NCI-H526 treated with DMSO at 0.1 percent for 48 hours (cell line): ENCODE data around the gene CCDC201.
"Not testable (repeated sequence)": the region's sequence is repeated elsewhere in the genome, so short reads cannot be mapped to it uniquely, and the experiment has no call there.

ENCODE experiments used
- DNase-seq: peaks from one replicate; lab custom pipeline; 2025; lab: John Stamatoyannopoulos, UW

Gene CCDC201

DNA sequence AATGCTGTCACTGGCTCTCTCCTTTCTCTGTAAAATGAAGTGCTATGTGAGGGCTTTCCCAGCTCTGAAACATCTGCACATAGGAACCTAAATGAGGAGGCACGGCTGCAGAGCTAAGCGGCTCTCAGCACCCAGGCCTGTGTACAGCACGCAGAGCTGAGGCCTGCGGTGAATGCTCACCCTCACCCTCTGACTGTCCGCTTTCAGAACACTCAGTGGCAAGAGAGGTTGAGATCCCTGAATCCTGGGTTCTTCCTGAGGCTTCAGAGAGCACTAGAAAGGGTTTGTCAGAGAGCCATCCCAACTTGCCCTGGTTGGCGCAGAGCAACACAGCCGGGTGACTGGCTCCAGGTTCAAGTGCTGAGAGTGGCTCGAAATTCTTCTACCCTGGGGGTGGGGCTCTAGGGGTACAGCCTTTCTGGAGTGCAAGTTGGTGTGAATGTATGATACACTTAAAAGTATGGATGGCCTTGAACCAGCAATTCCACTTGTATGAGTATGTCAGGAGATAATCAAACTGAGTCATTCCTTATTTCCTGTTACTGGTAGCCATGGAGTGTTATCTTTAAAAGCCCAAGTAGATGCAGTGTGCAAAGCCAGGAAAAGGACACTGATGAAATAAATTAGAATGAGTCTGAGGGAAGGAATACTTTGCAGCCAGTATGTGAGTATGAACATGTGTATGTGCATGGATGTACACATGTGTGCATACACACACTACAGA, 1.7 kb upstream of the CCDC201 start:
- DNase-seq: no peak

DNA sequence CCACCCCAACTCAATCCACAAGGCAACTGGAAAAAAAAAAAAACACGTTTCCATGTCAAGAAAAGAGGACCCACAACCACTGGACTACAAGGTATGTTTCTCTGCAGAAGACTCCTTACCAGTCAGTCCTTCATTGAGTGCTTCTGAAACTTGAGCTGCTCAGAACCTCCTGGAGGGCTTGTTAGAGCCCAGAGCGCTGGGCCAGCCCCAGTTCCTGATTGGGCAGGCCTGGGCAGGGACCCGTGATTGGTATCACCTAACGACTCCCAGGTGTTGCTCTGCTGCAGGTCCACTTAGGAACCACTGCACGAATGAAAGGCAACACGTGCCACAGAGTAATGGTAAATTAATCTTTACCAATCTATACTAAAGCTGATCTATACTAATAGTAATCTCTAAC, 473 bp upstream of the CCDC201 start:
- DNase-seq: no peak

DNA sequence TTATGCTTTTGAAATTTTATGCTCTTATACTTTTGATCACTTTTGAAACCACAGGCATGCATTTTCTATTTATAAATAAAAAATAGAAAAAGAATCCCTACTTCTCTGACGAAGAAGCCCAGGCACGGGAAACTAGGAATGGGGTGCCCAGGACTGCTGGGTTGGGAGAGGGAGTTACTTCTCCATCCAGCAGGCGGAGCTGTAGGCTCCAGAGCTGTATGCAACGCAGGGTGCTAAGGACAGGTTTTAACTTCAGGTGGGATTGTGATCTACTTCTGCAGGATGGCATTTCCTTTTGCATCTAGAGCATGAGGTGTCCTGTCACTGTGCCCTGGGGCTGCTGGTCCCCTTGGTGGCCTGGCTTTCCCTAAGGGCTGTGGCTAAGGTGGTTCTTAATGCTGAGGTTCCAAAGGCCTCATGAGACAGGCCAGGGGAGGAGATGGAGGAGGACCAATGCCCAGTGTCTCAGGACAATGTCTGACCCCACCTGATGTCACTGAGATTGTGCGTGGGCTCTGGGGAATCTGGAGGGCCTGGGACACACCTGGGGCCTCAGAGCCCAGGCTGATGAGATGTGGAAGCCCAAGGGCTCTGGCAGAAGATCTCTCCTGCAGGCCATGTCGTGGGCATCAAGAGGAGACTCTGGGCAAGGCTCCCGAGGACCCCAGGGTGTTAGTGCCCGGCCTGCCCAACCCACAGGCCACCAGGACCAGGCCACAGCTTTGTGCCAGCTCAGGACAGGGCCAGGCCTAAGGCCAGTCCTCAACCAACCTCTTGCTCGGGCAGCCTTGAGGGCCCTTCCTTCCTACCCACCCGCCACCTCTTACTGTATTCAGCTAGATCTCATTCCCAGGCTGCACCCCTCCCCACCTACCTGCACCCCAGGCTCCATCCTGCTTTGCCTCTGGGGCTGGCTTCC, 507 bp downstream of the CCDC201 start:
- no peak for DNase-seq

DNA sequence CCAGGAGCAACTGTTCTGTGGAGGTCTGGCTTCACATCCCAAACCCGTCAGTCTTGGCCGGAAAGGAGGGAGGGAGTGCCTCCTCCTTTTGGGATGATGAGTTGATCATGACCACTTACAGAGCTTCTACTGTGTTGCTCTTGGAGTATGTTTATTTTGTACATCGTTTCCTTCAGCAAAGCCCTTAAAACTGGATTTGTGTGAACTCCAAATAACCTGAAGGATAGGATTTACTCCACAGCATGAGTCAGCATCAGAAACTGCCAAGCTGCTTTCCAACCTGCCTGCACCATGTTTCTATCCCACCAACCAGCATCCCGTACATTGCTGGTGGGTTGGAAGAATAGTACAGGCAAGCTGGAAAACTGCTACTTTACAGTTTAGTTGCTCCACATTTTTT, 3.5 kb downstream of the CCDC201 start:
- DNase-seq: no peak

DNA sequence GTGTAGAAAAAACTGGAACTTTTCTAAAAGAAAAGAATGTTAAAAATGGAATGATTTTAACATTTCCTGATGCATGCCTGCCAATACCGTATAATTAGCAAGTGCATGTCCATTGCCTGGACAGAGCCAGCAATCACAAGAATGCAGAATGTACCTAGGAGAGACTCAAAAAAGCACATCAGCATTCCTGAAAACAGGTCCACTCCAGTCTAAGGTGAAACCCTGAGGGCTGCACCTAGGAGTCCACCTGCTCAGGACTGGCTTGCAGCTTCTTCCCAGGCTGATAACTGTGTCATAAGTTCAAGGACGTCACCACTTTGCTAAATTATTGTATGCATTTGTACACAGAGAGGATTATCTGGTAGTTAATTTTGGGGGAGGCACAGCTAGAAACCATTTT, 5.4 kb downstream of the CCDC201 start:
- DNase-seq: no peak

DNA sequence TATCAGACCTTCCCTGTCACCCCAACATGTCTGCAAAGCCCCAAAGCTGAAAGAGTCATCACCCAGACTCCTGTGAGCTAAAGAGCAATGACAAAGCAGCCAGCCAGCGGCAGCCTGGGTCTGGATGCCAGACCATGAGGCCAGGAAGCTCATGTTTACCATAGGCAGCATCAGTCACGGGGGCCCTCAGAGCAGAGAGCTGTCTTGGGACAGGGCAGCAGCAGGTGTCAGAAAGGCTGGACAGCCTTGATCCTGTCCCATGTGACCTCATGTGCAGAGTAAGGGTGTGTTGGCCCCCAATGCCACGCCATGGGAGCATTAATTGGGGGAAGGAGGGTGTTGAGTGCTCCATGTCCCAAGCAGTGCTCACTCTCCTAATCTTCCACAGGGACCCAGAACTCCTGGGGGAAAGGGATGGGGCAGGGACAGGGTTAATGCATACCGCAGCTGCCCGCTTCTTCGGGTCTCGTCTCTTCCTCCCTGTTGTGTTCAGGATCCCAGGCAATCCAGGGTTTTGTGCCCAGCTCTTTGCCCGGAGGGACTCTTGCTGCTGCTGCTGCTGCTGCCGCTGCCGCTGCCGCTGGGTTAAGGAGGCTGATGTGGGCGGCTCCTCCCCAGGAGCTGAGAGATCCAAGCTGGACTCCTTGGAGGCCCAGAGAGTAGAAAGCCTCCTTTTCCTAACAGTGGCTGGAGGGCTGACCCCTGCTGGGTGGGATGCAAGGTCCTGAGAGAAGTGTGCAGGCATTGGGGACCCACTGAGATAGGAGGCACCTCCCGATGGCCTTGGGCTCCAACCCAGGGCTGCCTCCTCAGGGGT, 7.1 kb downstream of the CCDC201 start:
- DNase-seq: no peak

DNA sequence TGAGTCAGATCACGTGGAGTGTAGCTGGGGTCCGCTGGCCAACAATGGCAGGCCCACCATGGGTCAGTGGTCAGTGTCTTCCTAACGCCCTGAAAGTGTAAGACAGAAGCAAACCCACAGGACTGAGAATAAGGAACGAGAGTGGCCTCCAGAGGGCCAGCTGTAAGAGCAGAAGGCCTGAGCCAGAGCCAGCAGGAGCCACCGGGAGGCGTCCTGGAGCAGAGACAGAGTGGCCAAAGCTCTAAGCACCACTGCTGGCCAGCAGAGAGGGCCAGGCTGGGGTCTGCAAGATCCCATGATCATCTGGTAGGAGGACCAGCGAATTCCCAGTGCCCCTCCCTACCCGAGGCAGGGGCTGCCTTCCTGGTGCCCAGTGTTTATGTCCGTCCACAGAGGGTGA, 9.2 kb downstream of the CCDC201 start:
- DNase-seq: no peak

DNA sequence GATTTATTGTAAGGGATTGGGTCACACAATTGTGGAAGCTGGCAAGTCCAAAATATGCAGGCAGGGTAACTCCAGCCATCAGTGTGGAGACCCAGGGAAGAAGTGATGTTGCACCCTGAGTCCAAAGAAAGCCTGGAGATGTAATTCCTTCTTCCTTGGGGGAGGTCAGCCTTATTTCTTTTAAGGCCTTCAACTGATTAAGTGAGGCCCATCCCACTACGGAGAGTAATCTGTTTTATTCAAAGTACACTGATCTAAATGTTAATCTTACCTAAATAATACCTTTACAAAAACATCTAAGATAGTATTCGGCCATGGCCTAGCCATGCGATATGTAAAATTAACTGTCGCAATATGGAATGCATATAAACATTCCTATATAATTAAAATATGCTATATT, 16.0 kb downstream of the CCDC201 start:
- DNase-seq: not testable (repeated sequence)

DNA sequence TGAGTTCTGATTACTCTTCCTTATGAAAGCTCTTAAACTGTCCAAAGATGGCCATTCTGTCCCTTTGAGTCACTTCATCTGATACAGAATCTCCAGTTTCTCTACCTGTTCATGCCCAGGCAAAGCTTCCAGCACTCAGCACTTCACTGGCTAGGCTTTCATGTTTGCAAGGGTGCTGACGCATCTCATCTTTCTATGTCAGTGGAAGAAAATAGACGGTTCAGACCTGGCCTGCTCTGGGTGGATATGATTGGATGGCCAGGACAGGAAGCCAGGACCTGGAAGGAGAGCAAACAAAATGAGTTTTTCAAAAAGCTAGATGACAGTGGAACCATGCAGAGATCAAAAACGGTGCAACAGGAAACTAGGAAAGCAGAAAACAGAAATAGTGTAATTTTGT, 17.2 kb downstream of the CCDC201 start:
- DNase-seq: not testable (repeated sequence)

DNA sequence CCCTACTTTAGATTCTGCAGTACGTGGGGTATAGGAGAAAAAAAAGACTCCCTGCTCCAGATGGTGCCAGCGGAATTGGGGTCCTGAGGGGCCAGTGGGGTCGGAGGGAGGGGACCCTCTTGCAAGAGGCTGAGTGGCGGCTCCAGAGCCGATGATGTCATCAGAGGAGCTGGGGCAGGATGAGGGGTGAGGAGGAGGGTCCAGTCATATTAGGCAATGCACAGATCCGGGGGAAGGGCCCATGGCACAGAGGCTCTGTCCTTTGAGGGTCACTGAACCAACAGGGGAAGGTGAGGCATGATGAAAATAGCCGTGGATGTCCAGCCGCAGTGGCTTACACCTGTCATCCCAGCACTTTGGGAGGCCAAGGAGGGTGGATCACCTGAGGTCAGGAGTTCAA, 19.4 kb downstream of the CCDC201 start:
- not testable (repeated sequence) for DNase-seq

DNA sequence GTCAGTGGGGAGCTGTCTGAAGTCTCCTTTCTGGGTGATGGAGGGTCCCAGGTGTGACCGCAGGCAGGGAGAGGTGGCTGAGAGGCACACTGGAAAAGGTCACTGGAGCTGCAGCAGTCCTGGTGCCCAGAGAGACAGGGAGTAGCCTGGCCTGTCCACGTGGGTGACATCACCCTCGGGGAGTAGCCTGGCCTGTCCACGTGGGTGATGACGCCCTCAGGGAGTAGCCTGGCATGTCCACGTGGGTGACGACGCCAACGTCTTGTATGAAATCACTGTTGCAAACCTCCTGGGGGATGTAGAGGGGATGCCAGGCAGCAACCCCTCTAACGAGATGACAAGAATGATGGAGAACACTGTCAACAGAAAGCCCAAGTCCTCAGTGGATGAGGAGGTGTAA, 19.9 kb downstream of the CCDC201 start:
- not testable (repeated sequence) for DNase-seq

DNA sequence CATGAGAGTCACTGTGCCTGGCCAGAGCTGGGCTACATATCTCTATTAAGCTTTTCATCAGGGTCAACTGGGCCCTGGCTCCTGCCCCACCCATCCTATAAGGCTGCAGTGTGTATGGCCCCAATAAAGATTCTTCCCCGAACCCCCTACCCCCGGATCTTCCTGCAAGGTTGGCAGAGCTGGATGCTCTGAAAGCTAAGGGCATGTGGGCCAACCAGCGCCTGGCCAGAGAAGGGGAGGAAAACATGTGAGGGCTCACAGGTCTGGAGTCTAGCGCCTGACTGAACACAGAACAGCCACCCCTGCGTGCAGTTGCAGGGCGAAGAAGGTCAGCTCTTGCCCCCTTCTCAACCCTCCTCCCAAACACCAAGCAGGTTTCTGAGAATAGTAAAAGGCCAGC, 24.1 kb downstream of the CCDC201 start:
- not testable (repeated sequence) for DNase-seq

DNA sequence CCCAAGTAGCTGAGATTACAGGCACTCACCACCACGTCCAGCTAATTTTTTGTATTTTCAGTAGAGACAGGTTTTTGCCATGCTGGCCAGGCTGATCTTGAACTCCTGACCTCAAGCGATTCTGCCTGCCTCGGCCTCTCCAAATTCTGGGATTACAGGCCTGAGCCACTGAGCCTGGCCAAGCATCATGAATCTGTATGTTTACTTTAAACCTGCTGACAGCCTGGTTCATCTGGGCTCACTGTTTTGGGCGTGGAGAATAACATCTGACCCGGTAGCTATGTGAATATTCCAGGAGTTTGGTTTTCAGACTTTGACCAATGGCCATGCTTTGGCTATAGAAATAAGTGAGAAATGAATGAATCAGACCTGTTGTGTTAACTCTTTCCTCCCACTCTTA, 26.3 kb downstream of the CCDC201 start:
- not testable (repeated sequence) for DNase-seq

DNA sequence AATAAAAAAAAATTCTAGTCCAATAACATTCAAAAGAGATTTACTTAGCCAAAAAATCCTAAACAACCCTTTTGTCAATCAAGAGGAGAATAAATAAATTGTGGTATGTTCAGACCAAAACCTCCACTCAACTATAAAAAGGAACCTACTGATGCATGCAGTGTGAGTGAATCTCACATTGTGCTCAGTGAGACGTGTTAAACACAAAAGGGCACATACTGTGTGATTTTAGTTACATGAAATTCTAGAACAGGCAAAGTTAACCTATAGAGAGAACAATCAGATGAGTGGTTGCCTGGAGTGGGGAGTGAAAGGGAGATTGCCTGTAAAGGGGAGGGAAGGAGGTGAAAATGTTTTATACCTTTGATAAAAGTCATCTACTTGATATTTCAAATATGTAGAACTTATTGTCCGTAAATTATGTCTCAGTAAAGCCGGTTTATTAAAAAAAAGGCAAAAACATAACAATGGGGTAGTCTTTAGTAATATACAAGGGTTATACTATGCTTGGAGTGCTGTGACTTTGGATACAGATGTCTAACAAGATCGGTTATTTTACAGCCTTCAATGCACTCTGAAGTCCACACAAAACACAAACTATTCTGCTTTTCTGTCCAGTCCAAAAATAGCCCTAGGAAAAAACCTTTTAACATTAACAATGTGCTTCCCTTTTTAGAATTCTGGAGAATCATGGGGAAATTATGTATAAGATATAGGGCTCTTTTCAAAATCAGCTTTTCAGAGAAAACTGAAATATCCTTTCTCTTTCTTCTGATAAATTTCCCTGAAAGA, 30.8 kb downstream of the CCDC201 start:
- not testable (repeated sequence) for DNase-seq

DNA sequence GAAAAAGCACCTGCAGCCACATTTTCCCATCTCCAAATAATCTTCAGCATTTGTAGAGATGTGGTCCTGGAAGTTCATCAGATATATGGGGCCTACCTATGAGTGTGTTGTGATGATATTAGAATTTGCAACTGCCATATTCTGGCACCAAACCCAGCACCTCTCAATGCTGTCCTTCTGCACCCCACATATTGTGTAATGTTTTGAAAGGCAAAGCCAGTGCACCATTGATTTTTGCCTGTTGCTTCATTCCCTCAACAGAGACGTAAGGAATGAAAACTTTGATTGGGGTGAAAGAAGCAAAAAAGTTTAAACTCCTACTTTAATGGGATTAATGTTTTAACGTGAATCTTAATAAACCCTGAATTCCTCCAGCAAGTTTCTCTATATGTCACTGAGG, 34.0 kb downstream of the CCDC201 start:
- not testable (repeated sequence) for DNase-seq

DNA sequence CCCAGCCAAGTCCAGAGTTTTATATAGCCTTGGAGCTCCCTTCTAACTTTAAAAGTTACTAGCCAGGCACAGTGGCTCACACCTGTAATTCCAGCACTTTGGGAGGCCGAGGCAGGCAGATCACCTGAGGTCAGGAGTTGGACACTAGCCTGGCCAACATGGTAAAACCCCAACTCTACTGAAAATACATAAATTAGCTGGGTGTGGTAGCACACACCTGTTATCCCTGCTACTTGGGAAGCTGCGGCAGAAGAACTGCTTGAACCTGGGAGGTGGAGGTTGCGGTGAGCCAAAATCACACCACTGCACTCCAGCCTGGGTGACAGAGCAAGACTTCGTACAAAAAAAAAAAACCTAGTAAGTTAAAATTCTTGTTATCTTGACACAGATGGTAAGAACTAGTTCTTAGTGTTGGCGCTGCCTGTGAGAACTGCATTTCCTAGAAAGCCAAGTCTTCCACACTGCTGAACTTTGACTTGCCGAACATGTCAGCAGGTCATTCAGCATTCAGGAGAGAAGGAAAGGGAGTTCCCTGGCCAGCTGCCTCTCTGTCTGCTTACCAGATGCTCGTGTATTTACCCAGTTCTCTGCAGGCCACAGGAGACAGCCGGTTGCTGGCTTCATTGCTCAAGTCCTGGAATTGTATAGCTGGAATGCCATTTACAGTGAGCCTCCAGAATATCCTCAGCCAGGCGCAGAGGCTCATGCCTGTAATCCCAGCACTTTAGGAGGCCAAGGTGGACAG, 40.3 kb downstream of the CCDC201 start:
- not testable (repeated sequence) for DNase-seq

DNA sequence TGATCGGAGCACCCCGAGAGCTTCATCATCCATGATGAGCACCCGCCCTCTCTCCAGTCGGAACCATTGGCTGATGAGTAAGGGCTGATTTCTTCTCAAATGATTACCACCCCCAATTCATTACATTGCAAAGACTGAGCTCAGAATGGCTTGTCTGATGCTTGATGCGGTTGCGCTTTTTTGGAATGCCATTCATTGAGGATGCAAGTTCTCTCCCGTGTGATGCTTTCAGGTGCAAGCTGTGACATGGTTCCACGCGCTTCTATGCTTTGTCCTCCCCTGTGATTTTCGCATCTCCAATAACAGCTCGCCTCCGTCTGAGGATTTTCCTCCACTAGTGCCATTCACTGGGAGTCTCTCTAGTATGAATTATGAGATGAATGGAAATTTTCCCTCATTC, 43.0 kb downstream of the CCDC201 start:
- DNase-seq: not testable (repeated sequence)

DNA sequence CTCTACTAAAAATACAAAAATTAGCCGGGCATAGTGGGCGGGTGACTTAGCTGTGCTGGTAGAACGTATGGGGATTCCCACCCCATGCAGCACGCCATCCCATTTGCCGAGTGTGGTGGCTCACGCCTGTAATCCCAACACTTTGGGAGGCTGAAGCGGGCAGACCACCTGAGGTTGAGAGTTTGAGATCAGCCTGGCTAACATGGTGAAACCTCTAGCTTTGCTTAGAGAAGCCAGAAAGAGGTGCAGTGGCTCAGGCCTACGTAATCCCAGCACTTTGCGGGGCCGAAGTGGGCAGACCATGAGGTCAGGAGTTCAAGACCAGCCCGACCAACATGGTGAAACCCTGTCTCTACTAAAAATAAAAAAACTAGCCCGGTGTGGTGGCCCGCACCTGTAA, 45.2 kb downstream of the CCDC201 start:
- DNase-seq: not testable (repeated sequence)

DNA sequence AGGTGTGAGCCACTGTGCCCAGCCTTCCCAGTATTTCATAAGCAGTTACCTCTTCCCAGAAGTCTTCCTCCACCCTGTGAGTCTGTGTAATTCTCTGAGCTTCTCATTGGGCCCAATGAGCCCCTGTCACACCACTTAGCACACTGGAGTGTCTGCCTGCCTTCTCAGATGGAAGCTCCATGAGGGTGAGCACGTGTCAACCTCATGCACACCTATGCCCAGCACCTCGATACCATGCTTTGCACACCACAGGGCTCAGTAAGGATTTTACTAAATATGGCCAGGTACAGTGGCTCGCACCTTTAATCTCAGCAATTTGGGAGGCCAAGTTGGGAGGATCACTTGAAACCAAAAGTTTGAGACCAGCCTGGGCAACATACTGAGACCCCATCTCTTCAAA, 46.3 kb downstream of the CCDC201 start:
- not testable (repeated sequence) for DNase-seq

DNA sequence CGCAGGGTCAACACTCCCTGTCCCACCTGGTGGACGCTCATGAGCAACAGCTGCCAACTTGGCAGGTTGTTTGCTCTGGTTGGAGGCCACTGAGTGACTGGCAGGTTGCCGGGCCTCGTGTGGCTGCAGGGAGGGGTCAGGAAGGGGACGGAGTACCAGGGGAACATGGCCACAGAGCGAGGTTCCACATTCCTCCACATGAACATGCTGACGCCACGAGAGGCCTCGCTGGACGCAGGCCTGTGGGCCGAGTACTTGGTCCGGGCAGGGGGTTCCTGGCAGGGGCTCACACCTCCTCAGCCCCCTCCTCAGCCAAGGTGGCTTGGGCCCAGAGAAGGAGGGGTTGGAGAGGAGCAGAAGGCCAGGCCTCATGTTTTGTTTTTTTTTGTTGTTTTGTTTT, 54.1 kb downstream of the CCDC201 start:
- DNase-seq: not testable (repeated sequence)

DNA sequence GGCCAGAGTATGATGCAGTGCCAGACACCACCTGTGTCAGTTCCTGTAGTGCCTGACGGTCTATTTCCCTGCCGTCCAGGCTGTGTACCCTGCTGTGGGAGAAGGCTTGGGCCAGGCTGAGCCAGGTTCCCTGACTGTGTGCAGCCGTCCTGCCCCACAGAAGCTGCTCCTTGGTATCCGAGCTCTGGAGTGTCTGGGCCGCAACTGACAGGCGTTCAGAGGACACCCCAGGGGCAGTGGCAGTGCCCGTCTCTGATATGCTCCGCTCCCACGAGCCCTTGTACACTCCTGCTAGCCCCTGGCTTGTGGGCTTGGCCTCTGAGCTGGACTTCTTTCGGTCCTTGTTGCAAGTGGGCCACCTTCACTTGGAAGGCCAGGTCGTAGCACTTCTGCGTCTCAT, 55.0 kb downstream of the CCDC201 start:
- DNase-seq: not testable (repeated sequence)
